Right lobe of liver (tissue), 6 donors: ENCODE results near the gene IPO8. TPM values are rescaled to one million over a fixed set of nuclear protein-coding genes. Genes with fewer than 3 reads are reported as not detected.
A peak's percentile ranks its signal among the peaks of the same experiment; 100 is the strongest.

Experiments
- ATAC-seq, 4 donors: fragments of 200-7000 bp; cut with Tn5 transposase; one replicate each; pipeline ENCODE4 v1.9.1; 2020; ENCODE audit warnings: mild to moderate bottlenecking in 4 of 4, moderate library complexity in 4 of 4
- DNase-seq, 3 donors: peaks; one replicate each; pipeline ENCODE4 v3.0.0-alpha.2; 2020
- H3K27ac ChIP-seq, 3 donors: fragments of 200-600 bp; one replicate each; pipeline ENCODE4 v1.8.0; 2022
- H3K27me3 ChIP-seq, 2 donors: fragments of 200-600 bp; one replicate each; pipeline ENCODE4 v1.8.0; 2022
- H3K36me3 ChIP-seq, 4 donors: fragments of 200-600 bp; sonication (generic) in 1 of 4; one replicate each; pipeline versions ENCODE4 v1.5.1 to v1.8.0; 2017 to 2022; ENCODE audit warnings: control low read depth in 1 of 4
- H3K4me1 ChIP-seq, 4 donors: fragments of 200-600 bp; sonication (generic) in 1 of 4; one replicate each; pipeline versions ENCODE4 v1.5.1 to v1.8.0; 2017 to 2022; ENCODE audit warnings: control low read depth in 1 of 4
- H3K4me3 ChIP-seq, 3 donors: fragments of 200-600 bp; one replicate each; pipeline ENCODE4 v1.8.0; 2022
- H3K9me3 ChIP-seq, 4 donors: fragments of 200-600 bp; sonication (generic) in 1 of 4; one replicate each; pipeline versions ENCODE4 v1.5.1 to v1.8.0; 2017 to 2022; ENCODE audit warnings: control low read depth in 1 of 4
- POLR2A ChIP-seq: fragments of 450-650 bp; IDR thresholded peaks from one replicate; pipeline ENCODE4 v1.6.1; 2017; ENCODE audit warnings: antibody characterized with exemption, mild to moderate bottlenecking
- WGBS: methylation state at CpG from one replicate; pipeline ENCODE4 v1.1.6; 2018; ENCODE audit warnings: low coverage, low lambda C conversion rate; ENCODE audit not compliant: insufficient coverage; ENCODE audit errors: missing lambda C conversion rate; 5-methylcytosine and 5-hydroxymethylcytosine counted together
- intact Hi-C, 2 donors: fragments of 100-400 bp; cut with DNase I; formaldehyde crosslinking; loops; one replicate each; pipeline versions ENCODE4 v1.11.2 to v1.14.1; 2022
- total RNA-seq, 6 experiments: library from RNA; depleted of rRNA in 2 of 6; stranded (reverse); fragments of >200 nt in 2 of 6; fragmentation: NEBNext Ultra II Directional in 3 of 6; extraction: Animal tissue kit (Norgen Biotek cat#: 25700) in 3 of 6; gene quantifications; one replicate each; pipeline versions ENCODE4 v1.1.0 to v1.2.4, GENCODE V29; 2016 to 2023
- TF ChIP-seq, protein P1 (sequence below), 4 donors: fragments of 200-600 bp in 3 of 4; fragments of 450-650 bp in 1 of 4; IDR thresholded peaks; one replicate each; pipeline versions ENCODE4 v1.5.1 to v1.8.0; 2016 to 2022; ENCODE audit warnings: antibody characterized with exemption in 4 of 4, mild to moderate bottlenecking in 2 of 4
- donor health status: DM: no; HTN: yes; CAD: no.
- donor health status: DM: no; HTN: no; CAD: no.
- donor health status: DM: no; HTN: no; CAD: no.
- donor health status: DM: no; HTN: yes; CAD: no.
- donor health status: DM: no; HTN: yes; CAD: no.

IPO8 gene
- total RNA-seq, 6 experiments from 2014 or later: 19.6 to 34.7 (median 25.5) TPM

DNA sequence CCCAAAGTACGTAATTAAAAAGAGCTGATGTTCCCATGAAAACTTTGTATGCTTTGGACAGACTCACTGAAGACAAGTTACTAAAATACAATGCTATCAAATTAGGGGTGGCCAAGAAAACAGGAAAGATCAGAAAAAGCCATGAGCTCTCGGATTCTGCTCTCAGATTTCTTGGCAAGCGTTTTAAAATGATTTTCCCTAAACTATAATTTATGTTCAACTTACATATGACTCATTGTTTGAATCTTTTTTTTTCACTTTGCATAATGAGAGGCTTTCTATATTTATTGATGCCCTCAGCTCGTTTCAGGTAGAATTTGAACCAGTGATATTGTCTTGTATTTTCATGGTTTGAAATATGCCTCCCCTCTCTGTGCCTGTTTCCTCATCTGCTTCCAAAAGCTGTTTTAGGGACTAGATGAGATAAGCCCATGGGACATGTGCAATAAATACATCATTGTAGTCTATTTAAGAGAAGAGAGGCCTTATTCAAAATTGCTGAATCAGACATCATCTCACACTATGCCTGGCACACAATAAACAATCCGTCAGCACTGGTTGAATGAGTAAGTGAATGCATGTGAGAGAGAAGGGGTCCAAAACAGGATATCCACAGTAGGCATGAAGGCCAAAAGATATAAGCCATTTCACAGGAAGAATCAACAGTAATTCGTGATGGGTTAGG is 4.7 kb upstream of the IPO8 start:
- TF ChIP-seq, protein P1, sequence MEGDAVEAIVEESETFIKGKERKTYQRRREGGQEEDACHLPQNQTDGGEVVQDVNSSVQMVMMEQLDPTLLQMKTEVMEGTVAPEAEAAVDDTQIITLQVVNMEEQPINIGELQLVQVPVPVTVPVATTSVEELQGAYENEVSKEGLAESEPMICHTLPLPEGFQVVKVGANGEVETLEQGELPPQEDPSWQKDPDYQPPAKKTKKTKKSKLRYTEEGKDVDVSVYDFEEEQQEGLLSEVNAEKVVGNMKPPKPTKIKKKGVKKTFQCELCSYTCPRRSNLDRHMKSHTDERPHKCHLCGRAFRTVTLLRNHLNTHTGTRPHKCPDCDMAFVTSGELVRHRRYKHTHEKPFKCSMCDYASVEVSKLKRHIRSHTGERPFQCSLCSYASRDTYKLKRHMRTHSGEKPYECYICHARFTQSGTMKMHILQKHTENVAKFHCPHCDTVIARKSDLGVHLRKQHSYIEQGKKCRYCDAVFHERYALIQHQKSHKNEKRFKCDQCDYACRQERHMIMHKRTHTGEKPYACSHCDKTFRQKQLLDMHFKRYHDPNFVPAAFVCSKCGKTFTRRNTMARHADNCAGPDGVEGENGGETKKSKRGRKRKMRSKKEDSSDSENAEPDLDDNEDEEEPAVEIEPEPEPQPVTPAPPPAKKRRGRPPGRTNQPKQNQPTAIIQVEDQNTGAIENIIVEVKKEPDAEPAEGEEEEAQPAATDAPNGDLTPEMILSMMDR (IDR thresholded peaks at IDR 0.05): no peak
- TF ChIP-seq POLR2A: no peak
- no peak overlapping the region for H3K27ac ChIP-seq
- no peaks in the 10 kb centered on the region for H3K9me3 ChIP-seq
- H3K27me3 ChIP-seq: no peaks in the 10 kb centered on the region
- ATAC-seq (no peak), DNase-seq (no peak)
- no peaks in the 10 kb centered on the region for H3K4me1 ChIP-seq
- intact Hi-C loops: no loop called here
- 67% methylated on average over 6 of the region's 6 CpGs for WGBS
- H3K4me3 ChIP-seq: no peak overlapping the region
- H3K36me3 ChIP-seq: no peaks in the 10 kb centered on the region

DNA sequence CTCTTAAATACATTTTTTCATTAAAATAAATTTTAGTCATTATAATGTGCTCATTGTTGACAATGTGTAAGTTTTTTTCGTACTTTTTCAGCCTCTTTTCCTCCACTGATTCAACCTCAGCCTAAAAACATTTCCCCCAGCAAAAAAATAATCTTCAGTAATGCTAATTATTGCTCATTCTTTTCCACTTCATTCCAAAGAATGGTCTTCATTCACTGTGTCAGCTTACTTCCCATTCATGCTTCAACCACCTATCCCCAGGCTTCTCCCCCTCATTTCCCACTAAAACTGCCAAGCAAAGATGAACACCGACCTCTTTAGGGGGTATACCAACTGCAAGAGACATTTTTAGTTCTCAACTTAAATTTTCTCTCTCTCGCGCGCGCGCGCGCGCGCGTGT is 2.7 kb upstream of the IPO8 start:
- Histone ChIP-seq H3K27ac (no peak overlapping the region), H3K4me3 (no peak overlapping the region), H3K27me3 (no peaks in the 10 kb centered on the region), H3K4me1 (peaks cover 0 to 11% (median 2%) of the 10 kb centered on the region in 4 donors), H3K36me3 (no peaks in the 10 kb centered on the region), H3K9me3 (no peaks in the 10 kb centered on the region)
- intact Hi-C loops: no loop called here
- DNase-seq (no peak), ATAC-seq (no peak)
- TF ChIP-seq, protein P1 (IDR thresholded peaks at IDR 0.05): no peak
- TF ChIP-seq POLR2A: no peak
- 84% methylated on average over 10 of the region's 12 CpGs for WGBS

DNA sequence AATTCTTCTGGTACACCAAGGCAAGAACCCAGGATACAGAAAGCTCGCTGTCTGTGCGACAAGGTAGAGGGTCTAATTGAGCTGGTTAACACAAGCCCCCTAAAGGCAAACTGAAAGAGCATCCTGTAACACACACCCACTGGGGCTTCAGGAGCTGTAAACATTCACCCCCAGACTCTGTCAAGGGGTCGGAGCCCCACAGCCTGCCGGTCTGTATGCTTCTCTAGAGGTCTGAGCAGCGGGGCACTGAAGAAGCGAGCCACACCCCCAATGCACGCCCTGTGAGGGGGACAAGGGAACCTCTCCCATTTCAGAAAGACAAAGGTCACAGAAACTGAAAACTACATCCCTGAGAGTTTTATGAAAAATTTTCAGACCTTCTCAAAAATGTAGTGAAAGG is 1.3 kb upstream of the IPO8 start:
- no CpG with 5 or more reads among the region's 7 CpGs for WGBS
- intact Hi-C loops: no loop called here
- no peak overlapping the region for H3K27ac ChIP-seq
- no peaks in the 10 kb centered on the region for H3K27me3 ChIP-seq
- H3K4me1 ChIP-seq: peaks cover 0 to 12% (median 2%) of the 10 kb centered on the region in 4 donors
- no peaks in the 10 kb centered on the region for H3K9me3 ChIP-seq
- no peak for ATAC-seq
- no peak for DNase-seq
- no peak overlapping the region for H3K4me3 ChIP-seq
- H3K36me3 ChIP-seq: no peaks in the 10 kb centered on the region
- TF ChIP-seq, protein P1 (IDR thresholded peaks at IDR 0.05): no peak
- no peak for TF ChIP-seq POLR2A

DNA sequence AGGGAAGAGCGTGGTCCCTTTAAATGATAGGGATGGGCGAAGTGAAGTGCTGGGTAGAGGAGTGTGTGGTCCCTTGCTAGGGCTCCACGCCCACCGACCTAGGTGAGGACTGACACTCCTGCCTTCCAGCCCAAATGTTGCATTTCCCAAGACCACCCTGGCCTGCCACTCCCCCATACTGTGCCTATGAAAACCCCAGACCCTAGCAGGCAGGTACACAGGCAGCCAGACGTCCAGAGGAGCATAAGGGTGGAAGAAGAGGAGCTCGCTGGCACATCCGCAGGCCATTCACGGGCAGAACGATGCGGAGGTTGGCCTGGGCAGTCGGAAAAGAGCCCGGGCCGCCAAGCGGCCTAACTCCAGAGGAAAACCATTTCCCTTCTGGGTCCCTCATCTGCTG is 817 bp upstream of the IPO8 start:
- Histone ChIP-seq H3K4me3 (peak overlapping the region in 2 of 3 donors; percentile 94 to 98), H3K4me1 (peaks cover 0 to 12% (median 2%) of the 10 kb centered on the region in 4 donors), H3K36me3 (no peaks in the 10 kb centered on the region), H3K27ac (no peak overlapping the region), H3K27me3 (no peaks in the 10 kb centered on the region), H3K9me3 (no peaks in the 10 kb centered on the region)
- DNase-seq (no peak), ATAC-seq (no peak)
- TF ChIP-seq, protein P1 (IDR thresholded peaks at IDR 0.05): no peak
- TF ChIP-seq POLR2A: no peak
- intact Hi-C loops: no loop called here
- WGBS: 74% methylated on average over 3 of the region's 14 CpGs
